GM19099 (cell line): ENCODE results near the gene FARSB.

Experiments
- POLR2A ChIP-seq: IDR thresholded peaks from 3 replicates; pipeline ENCODE4 v1.6.1; 2011; ENCODE audit warnings: low read depth; ENCODE audit not compliant: insufficient read length; ENCODE audit errors: extremely low read depth

Gene FARSB

DNA sequence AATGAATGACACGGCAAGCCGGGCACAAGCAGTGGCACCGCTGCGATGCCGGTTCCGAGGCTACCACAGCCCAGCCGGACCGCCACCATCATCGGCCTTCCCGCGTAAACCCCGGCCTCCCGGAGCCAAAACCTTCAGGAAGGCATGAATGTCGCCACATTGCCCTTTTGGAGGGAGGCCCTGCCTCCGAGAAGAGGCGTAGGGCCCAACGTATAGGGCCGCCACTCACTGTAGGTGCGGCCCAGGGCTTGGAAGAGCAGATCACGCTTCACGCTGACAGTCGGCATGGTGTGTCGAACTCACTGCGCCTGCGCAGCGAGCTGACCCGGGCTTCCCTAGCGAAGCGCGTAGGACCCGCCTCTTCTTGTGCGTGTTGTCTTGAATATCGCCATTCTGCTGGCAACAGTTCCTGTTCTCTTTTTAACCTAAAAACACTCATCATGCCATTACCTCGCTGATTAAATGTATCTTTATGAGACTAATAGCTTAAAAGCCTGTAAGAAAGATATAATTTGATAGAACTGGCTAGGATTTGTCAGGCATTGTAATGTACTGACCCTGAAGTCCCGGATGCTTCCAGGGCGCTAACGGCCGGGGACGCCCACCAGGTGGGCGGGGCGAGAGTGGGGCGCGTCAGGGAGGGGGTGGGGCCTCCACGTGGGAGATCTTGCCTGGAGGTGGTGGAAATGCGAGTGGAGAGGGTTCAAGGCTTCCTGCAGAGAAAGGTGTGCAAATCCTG is at the start of gene FARSB:
TSS of gene FARSB (minus strand) at position 306 of the 739 bp plus-strand sequence. CDS start at position 287, 19 bp downstream.
- TF ChIP-seq POLR2A = peak; percentile 83

- no peak for TF ChIP-seq POLR2A
Observed at GRCh38 chr2:222703886-222704285, 48.0 kb upstream of the FARSB start.

DNA sequence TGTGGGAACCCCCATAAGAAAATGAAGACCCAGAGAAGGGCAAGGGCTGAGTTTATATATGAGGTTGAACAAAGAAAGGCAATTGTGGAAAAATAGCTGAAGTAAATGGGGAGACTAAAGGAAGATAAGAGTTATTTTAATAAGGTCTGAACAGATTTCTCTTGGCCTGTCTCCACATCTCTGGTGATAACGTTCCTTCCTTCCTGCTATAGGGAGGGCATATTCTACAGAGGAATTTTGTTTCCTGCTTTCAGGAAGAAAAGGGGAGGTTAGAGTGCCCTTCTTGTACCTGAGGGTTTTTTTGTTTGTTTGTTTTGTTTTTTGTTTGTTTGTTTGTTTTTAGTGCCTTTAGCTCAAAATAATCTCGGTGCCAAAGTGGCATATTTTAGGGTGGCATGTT is 47.2 kb upstream of the FARSB start:
- TF ChIP-seq POLR2A = no peak

GRCh38 chr2:222701721-222702131 is 45.8 kb upstream of the FARSB start:
- TF ChIP-seq POLR2A = no peak

- TF ChIP-seq POLR2A = no peak
Observed at GRCh38 chr2:222701233-222701632, 45.3 kb upstream of the FARSB start.

DNA sequence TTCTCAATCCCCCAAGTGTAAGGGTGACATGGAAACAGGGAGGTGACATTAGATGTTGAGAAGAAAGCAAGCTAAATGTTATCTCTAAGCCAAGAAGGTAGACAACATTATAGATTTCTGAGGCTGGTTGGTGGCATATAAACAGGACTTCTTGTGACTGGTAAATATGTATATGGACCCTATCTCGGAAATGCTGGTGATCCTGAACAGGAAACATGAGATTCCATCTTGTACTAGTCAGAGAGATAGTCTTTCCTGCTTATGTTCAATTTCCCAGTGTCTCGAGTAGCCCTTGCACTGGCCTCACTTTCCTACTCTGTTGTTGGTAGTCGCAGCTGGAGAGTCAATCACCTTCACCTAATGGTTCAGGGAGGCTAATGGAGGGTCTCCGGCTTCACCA is 42.4 kb upstream of the FARSB start:
- TF ChIP-seq POLR2A = no peak

- TF ChIP-seq POLR2A = no peak
Observed at GRCh38 chr2:222693837-222694236, 37.9 kb upstream of the FARSB start.

DNA sequence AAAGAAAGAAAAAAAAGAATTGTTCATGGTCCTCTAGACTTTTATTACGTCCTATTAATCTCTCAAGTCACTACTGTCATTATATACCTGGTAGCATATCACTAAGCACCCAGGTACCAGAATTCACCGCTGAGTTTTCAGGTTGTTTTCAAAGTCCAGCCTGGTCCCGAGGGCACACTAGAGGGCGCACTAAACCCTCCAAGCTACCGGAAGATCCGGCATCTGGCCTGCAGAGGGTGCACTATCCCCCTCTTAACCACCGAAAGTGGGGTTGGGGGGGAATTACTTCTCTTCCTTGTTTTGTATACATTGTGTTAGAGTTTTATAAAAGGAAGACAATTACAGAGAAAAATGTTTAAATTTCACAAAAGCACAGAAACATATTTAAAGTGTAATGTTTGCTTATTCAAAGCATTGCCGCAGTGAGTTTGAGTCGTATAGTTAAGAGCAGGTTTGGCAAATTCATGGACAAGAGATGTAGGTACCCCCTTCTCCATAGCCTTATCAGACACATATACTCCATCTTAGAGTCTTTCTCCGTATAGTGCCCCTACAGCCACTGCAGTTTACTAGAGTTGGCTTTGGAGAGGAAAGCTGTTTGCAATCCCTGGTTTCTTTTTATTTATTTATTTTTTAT is 34.8 kb upstream of the FARSB start:
- TF ChIP-seq POLR2A = no peak

- TF ChIP-seq POLR2A = no peak
Observed at GRCh38 chr2:222689322-222689721, 33.4 kb upstream of the FARSB start.

GRCh38 chr2:222688917-222689316 is 33.0 kb upstream of the FARSB start:
- no peak for TF ChIP-seq POLR2A

GRCh38 chr2:222686086-222686750 is 30.3 kb upstream of the FARSB start:
- TF ChIP-seq POLR2A = no peak

DNA sequence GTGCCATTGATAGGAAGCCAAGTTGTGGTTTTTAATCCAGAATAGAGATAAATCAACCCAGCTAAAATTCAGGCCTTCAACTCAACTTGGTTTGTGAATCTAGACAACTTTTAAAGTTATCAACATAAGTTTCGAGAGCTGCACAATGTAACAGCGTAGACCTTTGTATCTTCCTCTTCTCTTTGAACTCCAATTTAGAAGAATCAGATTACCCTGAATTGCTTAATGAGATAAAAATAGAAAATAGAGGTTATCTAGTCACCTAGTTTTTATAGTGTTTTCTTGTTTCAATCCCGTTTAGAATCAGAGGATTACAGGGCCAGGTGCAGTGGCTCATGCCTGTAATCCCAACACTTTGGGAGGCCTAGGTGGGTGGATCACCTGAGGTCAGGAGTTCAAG is 27.9 kb upstream of the FARSB start:
- no peak for TF ChIP-seq POLR2A

GRCh38 chr2:222677981-222678380 is 22.1 kb upstream of the FARSB start:
- no peak for TF ChIP-seq POLR2A

DNA sequence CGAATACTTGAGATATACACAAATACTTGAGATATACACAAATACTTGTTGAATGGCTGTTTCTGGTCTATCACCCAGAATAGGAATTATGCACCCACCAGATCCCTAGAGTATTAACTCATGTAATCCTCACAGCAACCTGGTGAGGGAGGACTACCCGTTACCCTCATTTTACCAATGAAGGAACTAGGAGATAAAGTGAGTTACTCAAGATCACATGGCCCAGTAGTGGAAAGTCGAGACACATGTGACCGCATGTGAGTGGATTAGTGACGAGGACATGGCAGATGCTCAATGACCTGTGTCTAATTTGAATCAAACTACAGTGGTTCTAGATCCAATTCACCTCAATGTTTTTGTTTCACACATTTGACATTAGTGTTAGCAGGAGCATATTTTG is 18.0 kb upstream of the FARSB start:
- TF ChIP-seq POLR2A = no peak

GRCh38 chr2:222673273-222673672 is 17.4 kb upstream of the FARSB start:
- TF ChIP-seq POLR2A = no peak

DNA sequence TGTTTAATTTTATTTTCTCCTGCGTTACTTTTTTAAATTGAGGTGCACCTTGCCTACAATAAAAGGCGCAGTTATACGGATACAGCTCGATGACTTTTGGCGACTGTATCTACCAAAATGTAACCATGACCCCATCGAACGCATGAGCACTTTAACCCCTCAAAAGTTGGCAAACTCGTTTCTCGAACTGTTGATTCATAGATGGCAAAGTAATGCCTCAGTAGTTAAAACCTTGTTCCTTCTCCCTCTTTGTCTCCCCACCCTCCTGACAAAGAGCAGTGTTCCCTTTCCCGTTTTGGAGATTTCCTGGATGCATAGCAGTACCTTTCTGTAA is 16.1 kb upstream of the FARSB start:
- TF ChIP-seq POLR2A = no peak
